GM12891 (cell line): ENCODE data around the gene TUSC2.

Source experiments
- POLR2A ChIP-seq: IDR thresholded peaks from 2 replicates; pipeline ENCODE4 v1.6.1; 2011; ENCODE audit warnings: low read depth, low read length, control low read depth
- POLR2AphosphoS5 ChIP-seq: IDR thresholded peaks from 2 replicates; pipeline ENCODE4 v1.6.1; 2011; ENCODE audit warnings: low read depth, low read length, control low read depth
- TAF1 ChIP-seq: IDR thresholded peaks from 2 replicates; pipeline ENCODE4 v1.6.1; 2011; ENCODE audit warnings: low read depth, low read length, control low read depth

DNA sequence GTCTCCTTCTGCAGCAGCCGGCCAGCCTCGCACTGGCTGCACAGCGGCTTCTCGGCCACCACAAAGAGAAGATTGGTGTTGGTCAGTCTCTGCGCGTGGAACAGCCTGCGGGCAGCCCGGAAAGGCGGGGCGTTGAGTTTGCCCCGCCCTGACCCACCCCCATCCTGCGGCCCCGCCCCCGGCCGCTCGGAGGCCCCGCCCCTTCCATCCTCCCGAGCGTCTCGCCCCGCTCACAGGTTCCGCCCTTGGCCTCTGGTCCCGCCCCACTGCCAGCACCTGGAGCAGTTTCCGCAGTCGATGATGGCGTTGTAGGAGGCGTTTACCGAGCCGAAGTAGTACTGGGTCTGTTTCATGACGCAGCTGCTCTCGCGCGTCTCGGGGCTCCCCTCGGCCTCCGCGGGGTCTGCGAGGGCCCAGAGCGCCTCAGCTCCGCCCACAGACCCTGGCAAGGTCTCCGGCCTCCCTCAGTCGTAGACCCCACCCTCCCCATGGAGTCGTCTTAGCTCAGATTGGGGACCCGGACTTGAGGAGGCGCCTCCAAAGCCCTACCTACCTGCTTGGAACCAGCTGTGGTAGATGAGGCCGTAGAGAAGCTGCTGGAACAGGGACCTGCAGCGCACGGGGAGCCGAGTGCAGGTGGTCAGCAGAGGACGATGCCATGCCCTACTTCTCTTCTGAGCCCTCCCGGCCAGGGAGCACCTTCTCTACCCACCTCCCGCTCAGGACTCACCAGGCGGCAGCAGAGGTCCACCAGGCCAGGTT is 37.2 kb upstream of the TUSC2 start:
- TF ChIP-seq POLR2A (no peak), TAF1 (no peak), POLR2AphosphoS5 (no peak)
